Iris pigment epithelial cell (primary cell): ENCODE measurements around the gene DNMT3A.

ENCODE experiments used
- DNase-seq: peaks from one replicate; pipeline ENCODE4 v3.0.0-alpha.2; 2011; ENCODE audit warnings: low read depth

Gene DNMT3A

GRCh38 chr2:25257032-25257552 lies 84.6 kb downstream of the DNMT3A start:
- DNase-seq: peak; percentile 53

- DNase-seq: no peak
Observed at GRCh38 chr2:25256488-25256875, 85.2 kb downstream of the DNMT3A start.

GRCh38 chr2:25255745-25256487 lies 85.8 kb downstream of the DNMT3A start:
- no peak for DNase-seq

- DNase-seq: no peak
Observed at GRCh38 chr2:25254961-25255360, 86.8 kb downstream of the DNMT3A start.

GRCh38 chr2:25253153-25253626 lies 88.5 kb downstream of the DNMT3A start:
- no peak for DNase-seq

- DNase-seq: peak; percentile 53
Observed at GRCh38 chr2:25252291-25253152, 89.2 kb downstream of the DNMT3A start.

- peak; percentile 29 for DNase-seq
Observed at GRCh38 chr2:25251422-25252273, 90.1 kb downstream of the DNMT3A start.

- DNase-seq: no peak
Observed at GRCh38 chr2:25251071-25251421, 90.7 kb downstream of the DNMT3A start.

GRCh38 chr2:25250331-25251070 lies 91.2 kb downstream of the DNMT3A start:
- peak; percentile 86 for DNase-seq

GRCh38 chr2:25249785-25250184 lies 91.9 kb downstream of the DNMT3A start:
- DNase-seq: no peak

GRCh38 chr2:25247792-25248512 lies 93.8 kb downstream of the DNMT3A start:
- DNase-seq: no peak

GRCh38 chr2:25246558-25247290 lies 95.0 kb downstream of the DNMT3A start:
- no peak for DNase-seq

- no peak for DNase-seq
Observed at GRCh38 chr2:25246001-25246400, 95.7 kb downstream of the DNMT3A start.

GRCh38 chr2:25245141-25245540 lies 96.6 kb downstream of the DNMT3A start:
- no peak for DNase-seq

- no peak for DNase-seq
Observed at GRCh38 chr2:25243995-25244394, 97.7 kb downstream of the DNMT3A start.

GRCh38 chr2:25241452-25241851 lies 100.3 kb downstream of the DNMT3A start:
- DNase-seq: no peak

GRCh38 chr2:25240636-25241035 lies 101.1 kb downstream of the DNMT3A start:
- no peak for DNase-seq

GRCh38 chr2:25238920-25239319 lies 102.8 kb downstream of the DNMT3A start:
- no peak for DNase-seq

- DNase-seq: no peak
Observed at GRCh38 chr2:25237764-25238163, 104.0 kb downstream of the DNMT3A start.

- DNase-seq: no peak
Observed at GRCh38 chr2:25236736-25237135, 105.0 kb downstream of the DNMT3A start.
